DOHH2 (cell line): ENCODE data around the gene HECW1.

Source experiments
- EZH2phosphoT487 ChIP-seq: fragments of 200-600 bp; sonication (generic); IDR thresholded peaks from 2 replicates; pipeline ENCODE4 v1.6.1; 2017; ENCODE audit warnings: borderline replicate concordance, mild to moderate bottlenecking, antibody characterized with exemption, low read length, moderate library complexity, mixed read lengths
- TF ChIP-seq, protein P1 (sequence below): fragments of 200-600 bp; sonication (generic); IDR thresholded peaks from one replicate; pipeline ENCODE4 v1.5.1; 2014; ENCODE audit warnings: antibody characterized with exemption, mild to moderate bottlenecking, low read depth, low read length; ENCODE audit not compliant: poor library complexity, severe bottlenecking

DNA sequence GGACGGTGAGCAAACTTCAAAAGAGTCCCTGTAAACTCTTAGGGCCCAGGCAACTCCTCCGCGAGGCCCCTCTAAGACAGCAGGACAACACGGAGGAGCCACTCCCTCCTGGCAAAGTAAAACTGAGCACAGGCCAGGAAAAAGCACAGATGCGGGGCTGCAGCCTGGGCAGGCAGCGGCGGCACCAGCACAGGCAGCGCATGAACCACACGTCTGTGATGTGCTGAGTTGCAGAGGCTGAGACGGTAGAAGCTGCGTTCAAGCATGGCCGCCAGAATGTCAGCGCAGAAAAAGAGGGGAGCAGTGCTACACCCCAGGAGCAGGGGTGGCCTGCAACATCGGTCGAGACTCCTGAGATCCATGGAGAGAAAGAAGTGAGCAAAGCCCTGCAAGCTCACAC is 424.3 kb downstream of the HECW1 start:
- no peak for TF ChIP-seq EZH2phosphoT487
- TF ChIP-seq, protein P1, sequence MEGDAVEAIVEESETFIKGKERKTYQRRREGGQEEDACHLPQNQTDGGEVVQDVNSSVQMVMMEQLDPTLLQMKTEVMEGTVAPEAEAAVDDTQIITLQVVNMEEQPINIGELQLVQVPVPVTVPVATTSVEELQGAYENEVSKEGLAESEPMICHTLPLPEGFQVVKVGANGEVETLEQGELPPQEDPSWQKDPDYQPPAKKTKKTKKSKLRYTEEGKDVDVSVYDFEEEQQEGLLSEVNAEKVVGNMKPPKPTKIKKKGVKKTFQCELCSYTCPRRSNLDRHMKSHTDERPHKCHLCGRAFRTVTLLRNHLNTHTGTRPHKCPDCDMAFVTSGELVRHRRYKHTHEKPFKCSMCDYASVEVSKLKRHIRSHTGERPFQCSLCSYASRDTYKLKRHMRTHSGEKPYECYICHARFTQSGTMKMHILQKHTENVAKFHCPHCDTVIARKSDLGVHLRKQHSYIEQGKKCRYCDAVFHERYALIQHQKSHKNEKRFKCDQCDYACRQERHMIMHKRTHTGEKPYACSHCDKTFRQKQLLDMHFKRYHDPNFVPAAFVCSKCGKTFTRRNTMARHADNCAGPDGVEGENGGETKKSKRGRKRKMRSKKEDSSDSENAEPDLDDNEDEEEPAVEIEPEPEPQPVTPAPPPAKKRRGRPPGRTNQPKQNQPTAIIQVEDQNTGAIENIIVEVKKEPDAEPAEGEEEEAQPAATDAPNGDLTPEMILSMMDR, result no peak
